Measurements from ENCODE around the gene CABP4. TPM values are rescaled to one million over a fixed set of nuclear protein-coding genes. Genes with fewer than 3 reads are reported as not detected.

CABP4 gene
- total RNA-seq, 6 donors from 2014 or later = 1.5 to 4.7 (median 2.3) TPM

- Histone ChIP-seq H3K27me3 (no peaks in the 10 kb centered on the region), H3K4me1 (peaks cover 31 to 48% (median 40%) of the 10 kb centered on the region in 4 donors), H3K9me3 (no peaks in the 10 kb centered on the region), H3K4me3 (peak overlapping the region in 3 of 4 donors; percentile 75 to 96 (median 85)), H3K27ac (peak overlapping the region in 1 of 4 donors; percentile 98), H3K36me3 (peaks cover 0 to 27% (median 17%) of the 10 kb centered on the region in 4 donors)
- 76 to 83% methylated on average over 17 to 19 of the region's 19 CpGs for WGBS, 2 donors
- DNase-seq (no peak), ATAC-seq (ENCODE audit: low FRiP score in 2 of 2) (no peak)
- TF ChIP-seq POLR2A (IDR thresholded peaks at IDR 0.05) (no peak), EP300 (IDR thresholded peaks at IDR 0.05) (no peak), POLR2AphosphoS5 (IDR thresholded peaks at IDR 0.05) (no peak)
- TF ChIP-seq, protein P1, sequence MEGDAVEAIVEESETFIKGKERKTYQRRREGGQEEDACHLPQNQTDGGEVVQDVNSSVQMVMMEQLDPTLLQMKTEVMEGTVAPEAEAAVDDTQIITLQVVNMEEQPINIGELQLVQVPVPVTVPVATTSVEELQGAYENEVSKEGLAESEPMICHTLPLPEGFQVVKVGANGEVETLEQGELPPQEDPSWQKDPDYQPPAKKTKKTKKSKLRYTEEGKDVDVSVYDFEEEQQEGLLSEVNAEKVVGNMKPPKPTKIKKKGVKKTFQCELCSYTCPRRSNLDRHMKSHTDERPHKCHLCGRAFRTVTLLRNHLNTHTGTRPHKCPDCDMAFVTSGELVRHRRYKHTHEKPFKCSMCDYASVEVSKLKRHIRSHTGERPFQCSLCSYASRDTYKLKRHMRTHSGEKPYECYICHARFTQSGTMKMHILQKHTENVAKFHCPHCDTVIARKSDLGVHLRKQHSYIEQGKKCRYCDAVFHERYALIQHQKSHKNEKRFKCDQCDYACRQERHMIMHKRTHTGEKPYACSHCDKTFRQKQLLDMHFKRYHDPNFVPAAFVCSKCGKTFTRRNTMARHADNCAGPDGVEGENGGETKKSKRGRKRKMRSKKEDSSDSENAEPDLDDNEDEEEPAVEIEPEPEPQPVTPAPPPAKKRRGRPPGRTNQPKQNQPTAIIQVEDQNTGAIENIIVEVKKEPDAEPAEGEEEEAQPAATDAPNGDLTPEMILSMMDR (IDR thresholded peaks at IDR 0.05) = no peak
Measured at GRCh38 chr11:67503119-67504004, 48.2 kb downstream of the CABP4 start.

DNA sequence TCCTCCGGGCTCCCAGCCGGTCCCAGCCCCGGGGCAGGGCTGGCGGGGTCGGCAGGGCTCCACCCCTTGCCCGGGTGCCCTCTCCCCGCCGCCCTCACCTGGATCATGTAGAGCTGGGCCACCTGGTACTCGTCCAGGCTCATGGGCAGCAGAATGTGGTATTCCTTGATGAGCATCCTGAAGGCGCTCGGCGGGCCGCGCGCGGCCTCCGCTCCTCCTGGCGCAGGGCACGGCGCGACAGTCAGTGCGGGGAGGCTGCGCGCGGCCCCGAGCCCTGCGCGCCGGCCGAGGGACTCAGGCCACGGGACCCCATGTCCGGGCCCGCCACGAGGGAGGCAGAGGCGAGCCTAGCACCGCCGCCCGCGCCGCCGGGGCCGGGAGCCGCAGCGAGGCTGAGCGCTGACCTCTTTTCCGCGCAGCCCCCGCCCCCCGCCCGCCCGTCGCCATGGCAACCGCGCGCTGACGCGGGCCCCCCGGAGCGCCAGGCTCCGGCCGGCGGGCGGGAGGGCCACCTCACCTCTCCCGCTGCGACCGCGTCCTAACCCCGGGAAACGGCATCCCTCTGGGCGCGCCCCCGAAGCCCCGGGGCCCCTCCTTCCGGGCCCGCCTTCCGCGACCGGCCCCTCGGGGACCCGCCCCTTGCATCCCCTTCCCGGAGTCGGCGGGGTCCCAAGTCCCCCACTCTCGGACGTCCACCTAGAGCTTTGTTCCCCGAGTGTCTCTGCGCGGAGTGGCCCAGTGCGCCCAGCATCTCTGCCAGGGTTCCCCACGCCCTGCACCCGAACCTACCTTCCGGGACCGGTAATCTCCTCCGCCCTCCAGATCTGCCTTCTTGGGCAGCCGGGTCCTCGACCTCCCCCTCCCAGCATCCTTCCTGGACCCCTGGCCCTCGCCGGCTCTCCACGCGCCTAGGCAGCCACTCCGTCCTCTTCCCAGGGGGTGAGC lies 49.1 kb downstream of the CABP4 start:
- H3K4me1 ChIP-seq = peaks cover 35 to 53% (median 43%) of the 10 kb centered on the region in 4 donors

GRCh38 chr11:67504950-67505581 lies 49.9 kb downstream of the CABP4 start, which contains the start of gene PITPNM1:
Gene PITPNM1 (minus strand): TSS chr11:67505363. CDS start chr11:67504180, 1,183 bp downstream.
- 0% methylated on average over 2 of the region's 58 CpGs; no CpG with 5 or more reads in 1 of the 2 donors for WGBS, 2 donors
- Histone ChIP-seq H3K9me3 (no peaks in the 10 kb centered on the region), H3K4me1 (peaks cover 35 to 53% (median 43%) of the 10 kb centered on the region in 4 donors), H3K4me3 (peak within 1 kb of the TSS; percentile 49 to 96 (median 80)), H3K27ac (peak within 1 kb of the TSS; percentile 91 to 98 (median 96)), H3K36me3 (peaks cover 0 to 19% (median 12%) of the 10 kb centered on the region in 4 donors), H3K27me3 (no peaks in the 10 kb centered on the region)
- TF ChIP-seq EP300 (IDR thresholded peaks at IDR 0.05) (no peak), POLR2AphosphoS5 (IDR thresholded peaks at IDR 0.05) (peak in 1 of 2 donors; percentile 69), POLR2A (IDR thresholded peaks at IDR 0.05) (peak in 2 of 4 donors; percentile 69 to 82)
- TF ChIP-seq, protein P1 (IDR thresholded peaks at IDR 0.05) = no peak
- DNase-seq (peak; percentile 86 to 97), ATAC-seq (ENCODE audit: low FRiP score in 2 of 2) (peak in 1 of 2 donors; percentile 68)

More for the DNA sequence above, 49.1 kb downstream of the CABP4 start:
- TF ChIP-seq POLR2A (IDR thresholded peaks at IDR 0.05) = no peak
- TF ChIP-seq POLR2AphosphoS5 (IDR thresholded peaks at IDR 0.05) = no peak
- TF ChIP-seq EP300 (IDR thresholded peaks at IDR 0.05) = no peak
- TF ChIP-seq, protein P1 (IDR thresholded peaks at IDR 0.05) = no peak
- Histone ChIP-seq H3K27ac (peak overlapping the region; percentile 91 to 98 (median 96)), H3K36me3 (peaks cover 0 to 23% (median 13%) of the 10 kb centered on the region in 4 donors), H3K4me3 (peak overlapping the region; percentile 49 to 96 (median 80)), H3K9me3 (no peaks in the 10 kb centered on the region), H3K27me3 (no peaks in the 10 kb centered on the region)
- DNase-seq (peak in 1 of 2 donors; percentile 91), ATAC-seq (ENCODE audit: low FRiP score in 2 of 2) (no peak)
- WGBS, 2 donors = 5 to 9% methylated on average over 15 to 66 of the region's 101 CpGs
